Stimulated activated naive CD8-positive, alpha-beta T cell treated with anti-CD3 and anti-CD28 coated beads, Interleukin-15, Interleukin-2, amounts not matched to agents 100 U/mL and 50 U/mL, for 24 hours (primary cell): Measurements from ENCODE around the gene ADGRB3.
"Not testable (repeated sequence)": the region's sequence is repeated elsewhere in the genome, so short reads cannot be mapped to it uniquely, and the experiment has no call there.

Experiments used
- ATAC-seq: fragments of 150-1000 bp; cut with Tn5 transposase; one replicate; pipeline ENCODE4 v1.10.0; 2021
- DNase-seq: peaks from one replicate; pipeline ENCODE4 v3.0.0; 2021

Gene ADGRB3

GRCh38 chr6:68740828-68741500 is 105.9 kb downstream of the ADGRB3 start:
- ATAC-seq (no peak), DNase-seq (no peak)

GRCh38 chr6:68741501-68742386 is 106.7 kb downstream of the ADGRB3 start:
- DNase-seq (no peak), ATAC-seq (no peak)

GRCh38 chr6:68743099-68743498 is 108.0 kb downstream of the ADGRB3 start:
- no peak for DNase-seq
- ATAC-seq: no peak

- not testable (repeated sequence) for DNase-seq, ATAC-seq
Observed at GRCh38 chr6:68744376-68744775, 109.3 kb downstream of the ADGRB3 start.

- DNase-seq: no peak
- no peak for ATAC-seq
Observed at GRCh38 chr6:68746376-68746775, 111.3 kb downstream of the ADGRB3 start.

- no peak for ATAC-seq
- DNase-seq: no peak
Observed at GRCh38 chr6:68747110-68747790, 112.2 kb downstream of the ADGRB3 start.

GRCh38 chr6:68747832-68748231 is 112.8 kb downstream of the ADGRB3 start:
- ATAC-seq, DNase-seq: not testable (repeated sequence)

- DNase-seq: no peak
Observed at GRCh38 chr6:68754681-68755213, 119.7 kb downstream of the ADGRB3 start.

GRCh38 chr6:68756454-68757375 is 121.6 kb downstream of the ADGRB3 start:
- ATAC-seq (no peak), DNase-seq (no peak)

More at GRCh38 chr6:68754681-68755213, 119.7 kb downstream of the ADGRB3 start:
- ATAC-seq: no peak

- no peak for DNase-seq
- ATAC-seq: no peak
Observed at GRCh38 chr6:68757821-68758220, 122.7 kb downstream of the ADGRB3 start.

GRCh38 chr6:68758559-68758958 is 123.5 kb downstream of the ADGRB3 start:
- no peak for DNase-seq
- no peak for ATAC-seq

GRCh38 chr6:68760485-68760884 is 125.4 kb downstream of the ADGRB3 start:
- DNase-seq (no peak), ATAC-seq (no peak)

- DNase-seq: no peak
- no peak for ATAC-seq
Observed at GRCh38 chr6:68760941-68761676, 126.0 kb downstream of the ADGRB3 start.

GRCh38 chr6:68761985-68762384 is 126.9 kb downstream of the ADGRB3 start:
- no peak for DNase-seq
- no peak for ATAC-seq

- DNase-seq: no peak
- ATAC-seq: no peak
Observed at GRCh38 chr6:68771426-68771825, 136.3 kb downstream of the ADGRB3 start.

GRCh38 chr6:68774843-68775242 is 139.8 kb downstream of the ADGRB3 start:
- no peak for DNase-seq
- no peak for ATAC-seq

GRCh38 chr6:68776354-68776753 is 141.3 kb downstream of the ADGRB3 start:
- DNase-seq (no peak), ATAC-seq (no peak)

GRCh38 chr6:68777956-68778355 is 142.9 kb downstream of the ADGRB3 start:
- DNase-seq: no peak
- ATAC-seq: no peak

GRCh38 chr6:68778356-68779020 is 143.4 kb downstream of the ADGRB3 start:
- DNase-seq (no peak), ATAC-seq (no peak)

- DNase-seq (no peak), ATAC-seq (no peak)
Observed at GRCh38 chr6:68779366-68779765, 144.3 kb downstream of the ADGRB3 start.
